Measurements from ENCODE around the gene GRID1.

The GRID1 gene

DNA sequence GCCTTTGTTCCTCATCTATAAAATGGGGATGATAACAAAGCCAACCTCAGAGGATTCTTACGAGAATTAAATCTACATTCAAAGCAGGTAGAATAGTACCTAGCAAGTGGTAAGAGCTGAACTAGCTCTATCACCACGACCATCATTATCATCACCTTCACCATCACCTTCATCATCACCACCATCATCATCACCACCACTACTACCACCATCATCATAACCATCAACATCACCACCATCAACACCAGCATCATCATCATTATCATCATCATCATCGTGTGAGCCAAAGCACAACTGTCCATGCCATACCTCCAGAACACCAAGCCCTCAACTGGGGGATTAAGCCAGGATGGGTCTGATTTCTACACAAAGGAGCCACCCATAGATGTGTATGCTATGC is 206.8 kb downstream of the GRID1 start:
- DNase-seq: no peak

GRCh38 chr10:86155054-86155921 is 211.3 kb downstream of the GRID1 start:
- DNase-seq: no peak

- DNase-seq: no peak
Observed at GRCh38 chr10:86153751-86154150, 212.8 kb downstream of the GRID1 start.

- DNase-seq: no peak
Observed at GRCh38 chr10:86152911-86153310, 213.7 kb downstream of the GRID1 start.

DNA sequence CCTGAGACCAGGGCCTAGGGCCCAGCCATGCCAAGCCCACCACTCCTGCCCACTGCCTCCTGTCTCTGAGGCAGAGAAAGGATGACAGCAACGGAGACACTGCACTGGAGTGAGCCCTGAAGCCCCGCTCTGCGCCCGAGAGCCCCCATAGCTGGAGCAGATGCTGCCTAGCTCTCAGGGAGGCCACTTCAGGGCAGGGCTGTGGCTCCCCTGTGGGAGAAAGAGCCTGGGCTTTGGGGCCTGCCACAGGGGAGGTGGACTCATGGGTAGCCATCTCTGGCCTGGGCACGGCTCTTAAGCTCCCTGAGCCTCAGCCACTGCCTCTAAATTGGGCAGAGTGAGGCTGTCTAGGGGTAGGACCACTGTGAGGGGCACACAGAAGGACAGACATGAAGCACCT is 214.2 kb downstream of the GRID1 start:
- no peak for DNase-seq

DNA sequence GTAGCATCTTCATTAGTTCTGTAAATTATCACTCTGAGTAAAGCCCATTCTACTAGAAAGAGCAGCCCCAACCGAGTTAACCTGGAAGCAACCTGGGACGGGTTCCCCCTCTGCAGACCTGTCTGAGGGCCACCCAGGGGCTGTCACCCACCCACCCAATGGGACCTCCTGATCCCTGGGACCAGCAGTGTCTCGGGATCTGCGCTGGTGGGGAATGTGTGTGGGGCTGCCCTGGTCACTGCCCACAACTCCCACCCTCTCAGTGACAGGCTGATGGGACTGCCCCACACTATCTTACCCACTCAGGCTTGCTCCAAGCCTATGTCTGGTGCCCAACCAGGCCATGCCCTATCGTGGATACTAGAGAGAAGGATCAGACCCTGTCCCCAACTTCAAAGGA is 215.0 kb downstream of the GRID1 start:
- DNase-seq: no peak

DNA sequence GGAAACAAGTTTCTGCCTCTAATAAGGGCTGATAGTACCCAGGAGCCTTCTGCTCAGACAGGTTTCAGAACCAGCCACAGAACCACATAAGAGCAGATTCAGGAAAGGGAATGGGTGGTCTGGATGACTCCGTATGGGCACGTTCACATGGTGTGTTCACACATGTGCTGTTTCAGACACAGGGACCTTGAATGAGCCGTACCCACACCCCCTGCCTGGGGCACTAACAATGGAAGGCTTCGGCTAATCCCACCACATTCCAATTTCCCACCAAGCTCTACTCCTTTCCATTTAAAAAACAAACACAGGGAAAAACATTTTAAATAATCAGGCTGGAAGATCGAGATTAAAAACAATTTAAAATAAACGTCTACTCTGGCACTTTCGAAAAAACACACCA is 217.3 kb downstream of the GRID1 start:
- DNase-seq: no peak

DNA sequence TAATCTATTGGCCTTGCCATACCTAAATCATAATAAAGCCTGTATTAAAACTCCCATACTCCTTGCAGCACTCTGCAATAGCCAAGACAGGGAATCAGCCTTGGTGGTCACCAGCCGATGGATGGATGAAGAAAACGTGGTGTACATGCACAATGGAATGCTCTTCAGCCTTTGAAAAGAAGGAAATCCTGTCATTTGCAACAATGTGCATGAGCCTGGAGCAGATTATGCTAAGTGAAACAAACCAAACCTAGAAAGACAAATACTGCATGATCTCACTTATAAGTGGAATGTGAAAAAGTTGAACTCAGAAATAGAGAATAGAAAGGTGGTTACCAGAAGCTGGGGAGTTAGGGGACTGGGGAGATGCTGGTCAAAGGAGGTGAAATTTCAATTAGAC is 218.5 kb downstream of the GRID1 start:
- no peak for DNase-seq

- no peak for DNase-seq
Observed at GRCh38 chr10:86144301-86144700, 222.3 kb downstream of the GRID1 start.

DNA sequence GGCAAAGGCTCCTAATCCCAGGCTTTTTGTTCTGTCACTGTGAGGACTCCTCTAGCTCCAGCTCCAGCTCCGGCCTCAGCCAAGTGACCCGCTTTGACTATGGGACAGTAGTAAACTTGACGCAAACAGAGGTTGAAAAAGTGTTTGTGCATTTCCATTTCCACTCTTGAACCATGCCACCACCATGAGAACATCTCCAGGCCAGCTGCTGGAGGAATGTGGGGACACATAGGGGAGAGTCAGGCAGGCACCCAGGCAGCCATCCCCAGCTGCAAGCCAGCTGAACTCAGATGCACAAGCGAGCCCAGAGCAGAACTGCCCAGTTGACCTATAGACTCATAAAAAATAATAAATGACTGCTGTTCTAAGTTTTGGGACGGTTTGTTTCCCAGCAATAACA is 224.7 kb downstream of the GRID1 start:
- DNase-seq: no peak

DNA sequence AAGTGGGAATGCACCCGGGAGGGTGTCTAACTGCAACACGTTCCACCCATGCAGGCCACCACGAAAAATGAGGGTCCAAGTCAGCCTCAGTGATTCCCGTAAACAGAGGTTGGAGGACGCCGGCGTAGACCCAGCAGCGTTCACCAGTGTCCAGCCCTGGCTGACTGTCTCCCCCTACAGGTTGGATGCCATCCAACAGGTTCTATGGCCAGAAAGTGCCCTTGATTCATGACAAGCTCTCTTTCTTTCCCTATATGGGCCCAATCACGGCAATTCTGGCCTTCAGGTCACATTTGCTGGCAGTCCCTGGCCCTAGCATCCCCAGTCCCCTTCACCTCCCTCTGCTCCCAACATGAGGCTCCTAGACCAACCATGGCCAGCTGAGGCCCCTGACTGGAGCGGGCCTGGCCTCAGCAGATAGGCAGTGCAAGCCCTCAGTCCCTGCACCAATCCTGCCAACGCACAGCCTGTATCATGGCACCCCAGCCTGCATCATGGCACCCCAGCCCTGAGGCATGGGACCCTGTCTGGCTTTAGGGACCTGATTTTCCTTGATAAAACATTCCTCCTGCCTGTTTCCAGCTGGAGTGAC is 227.4 kb downstream of the GRID1 start:
- DNase-seq: no peak

- no peak for DNase-seq
Observed at GRCh38 chr10:86138551-86139065, 228.0 kb downstream of the GRID1 start.

DNA sequence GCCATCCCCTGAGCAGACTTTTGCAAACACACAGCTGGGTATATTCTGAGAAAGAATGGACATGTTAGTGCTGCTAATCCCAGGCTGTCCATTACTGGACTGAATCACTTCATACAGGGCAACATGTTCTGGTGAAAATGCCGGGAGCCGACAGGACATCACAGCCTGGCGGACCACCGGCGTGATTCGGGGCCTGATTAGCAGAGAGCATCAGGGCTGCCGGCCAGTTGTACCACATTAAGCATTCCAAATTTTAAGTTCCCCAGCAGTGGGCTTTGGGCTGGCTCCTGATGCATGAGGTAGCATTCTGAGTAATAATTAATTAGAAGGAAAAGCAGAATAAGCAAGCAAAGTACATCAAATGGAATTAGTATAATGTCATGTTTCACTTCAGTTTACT is 229.0 kb downstream of the GRID1 start:
- no peak for DNase-seq

GRCh38 chr10:86136934-86137333 is 229.7 kb downstream of the GRID1 start:
- no peak for DNase-seq

DNA sequence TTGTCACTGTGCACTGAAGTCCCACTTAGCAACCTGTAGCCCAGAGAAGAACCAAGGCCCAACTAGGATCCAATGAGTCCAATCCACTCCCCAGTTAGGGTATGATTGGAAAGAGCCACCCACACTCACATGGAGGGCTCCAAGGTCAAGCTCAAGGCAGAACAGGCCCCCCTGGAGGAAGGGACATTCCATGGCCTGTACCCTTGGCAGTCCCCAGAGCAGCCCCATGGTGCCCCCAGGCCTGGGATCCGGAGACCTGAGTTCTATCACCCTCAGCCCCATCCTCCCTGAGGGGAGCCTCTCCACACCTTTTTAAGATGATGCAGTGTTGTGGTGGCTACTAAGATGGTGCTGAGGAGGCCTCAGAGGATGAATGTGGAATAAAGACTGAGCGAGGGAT is 231.4 kb downstream of the GRID1 start:
- no peak for DNase-seq

DNA sequence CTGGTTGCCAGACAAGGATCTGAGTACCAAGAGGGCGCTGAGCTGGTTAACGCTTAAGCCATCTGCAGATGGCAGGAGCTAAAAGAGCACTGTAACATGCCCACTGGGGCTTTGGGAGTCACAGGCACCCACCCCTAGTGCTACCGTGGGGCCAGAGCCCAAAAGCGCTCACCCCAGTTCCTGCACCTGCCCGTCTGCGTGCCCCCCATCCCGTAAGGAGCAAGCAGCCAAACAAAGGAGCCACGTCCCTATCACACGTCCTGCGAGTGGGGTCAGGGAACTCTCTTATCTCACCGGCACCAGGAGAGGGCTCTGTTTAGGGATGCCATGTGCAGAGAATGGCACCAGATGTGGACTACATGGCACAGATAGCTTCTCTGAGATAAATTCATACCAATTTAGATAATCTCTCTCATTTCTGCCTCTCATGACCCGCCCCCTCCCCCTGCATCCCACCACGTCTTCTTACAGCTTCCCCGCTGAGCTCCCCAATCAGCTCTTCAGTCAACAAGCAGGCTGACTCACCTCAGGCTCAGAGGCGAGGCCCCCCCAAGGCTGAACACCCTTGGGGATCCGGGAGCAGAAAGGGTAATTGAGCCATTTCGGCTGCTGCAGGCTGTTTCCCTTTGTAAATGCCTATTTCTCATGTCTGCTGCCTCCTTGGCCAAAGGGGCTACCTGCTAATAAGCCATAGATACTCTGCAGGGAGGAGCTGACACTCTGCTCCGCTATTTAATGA is 235.7 kb downstream of the GRID1 start:
- no peak for DNase-seq

DNA sequence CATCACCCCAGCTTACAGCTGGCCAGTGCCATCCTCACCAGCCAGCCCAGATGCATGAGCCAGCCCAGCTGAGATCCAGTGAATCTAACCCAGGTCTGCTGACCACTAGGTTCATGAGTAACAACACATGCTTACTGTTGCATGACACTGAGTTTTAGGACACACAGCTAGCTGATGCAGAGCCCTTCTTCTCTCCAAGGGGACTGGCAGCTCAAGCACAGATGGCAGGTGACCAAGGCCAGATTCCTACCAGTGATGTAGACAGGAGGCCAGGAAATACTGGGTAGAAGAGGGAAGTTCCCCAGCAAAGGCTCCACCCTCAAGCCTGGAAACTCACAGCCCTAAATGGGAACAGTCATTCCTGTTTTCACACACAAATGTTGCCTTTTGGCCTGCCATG is 236.6 kb downstream of the GRID1 start:
- DNase-seq: no peak

DNA sequence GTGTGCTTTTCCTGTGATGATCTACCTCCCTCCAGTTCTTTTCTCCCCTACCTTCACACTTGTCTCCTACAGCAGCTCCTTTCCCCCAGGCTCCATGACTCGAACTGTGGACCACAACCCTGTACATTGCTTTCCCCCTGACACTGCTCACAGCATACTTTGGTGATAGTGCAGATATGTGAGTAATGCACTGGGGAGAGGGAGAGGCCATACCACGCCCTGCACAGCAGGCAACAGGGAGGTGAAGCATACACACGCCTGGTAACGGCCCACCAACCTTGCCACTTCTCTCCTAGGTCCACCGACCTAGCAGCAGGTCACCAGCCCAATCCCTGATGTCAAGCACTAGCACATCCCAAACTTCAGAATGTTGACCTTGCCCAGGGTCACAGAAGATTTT is 238.2 kb downstream of the GRID1 start:
- no peak for DNase-seq

GRCh38 chr10:86127274-86127819 is 239.2 kb downstream of the GRID1 start:
- no peak for DNase-seq

DNA sequence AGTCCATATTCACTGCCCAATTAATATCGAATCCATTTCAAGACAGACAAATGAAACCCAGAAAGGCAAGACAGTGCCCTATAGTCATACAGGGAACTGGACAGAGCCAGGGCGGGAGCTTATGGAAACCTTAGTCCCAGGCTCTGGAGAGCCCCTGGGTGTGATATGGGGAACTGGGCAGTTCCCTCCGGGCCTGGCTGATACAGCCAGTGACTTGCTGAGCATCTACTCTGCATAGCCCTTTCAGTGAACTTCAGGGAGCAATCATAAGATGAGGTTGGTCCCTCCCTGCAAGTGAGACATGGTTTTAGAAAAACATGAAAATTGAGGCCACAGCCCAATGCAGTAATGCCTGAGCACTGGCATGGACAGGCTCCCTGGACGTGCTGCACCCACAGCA is 241.9 kb downstream of the GRID1 start:
- no peak for DNase-seq

DNA sequence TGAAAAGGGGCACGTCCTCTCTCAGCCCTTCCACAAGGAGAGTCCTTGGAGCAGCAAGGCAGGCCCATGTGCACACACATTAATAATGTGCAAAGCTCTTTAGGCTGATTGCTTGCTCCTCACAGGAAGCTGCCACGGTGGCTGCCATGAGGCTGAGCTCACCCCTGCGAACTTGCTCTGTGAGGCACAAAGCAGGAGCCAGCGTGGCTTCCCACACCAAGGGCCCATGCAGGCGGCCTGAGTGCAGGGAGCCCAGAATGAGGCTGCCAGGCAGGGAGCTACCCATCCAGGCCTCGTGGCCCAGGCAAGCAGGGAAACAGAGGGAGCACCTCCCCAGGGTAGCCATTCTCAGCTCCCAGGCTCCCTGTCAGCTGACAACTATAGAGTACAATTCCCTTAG is 242.9 kb downstream of the GRID1 start:
- DNase-seq: no peak

- no peak for DNase-seq
Observed at GRCh38 chr10:86123304-86123703, 243.3 kb downstream of the GRID1 start.

- no peak for DNase-seq
Observed at GRCh38 chr10:86122646-86123045, 243.9 kb downstream of the GRID1 start.

DNA sequence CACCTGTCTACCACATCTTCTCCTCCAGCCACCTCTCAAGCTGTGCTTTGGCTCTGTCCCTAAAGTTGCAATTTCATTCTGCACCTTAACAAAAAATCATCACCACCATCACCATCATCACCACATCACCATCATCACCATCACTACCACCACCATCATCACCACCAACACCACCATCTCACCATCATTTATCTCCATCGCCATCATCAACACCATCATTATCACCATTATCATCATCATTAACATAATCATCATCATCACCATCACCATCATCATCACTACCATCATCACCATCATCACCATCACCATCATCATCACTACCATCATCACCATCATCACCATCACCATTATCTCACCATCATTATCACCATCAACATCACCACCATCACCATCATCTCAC is 245.4 kb downstream of the GRID1 start:
- no peak for DNase-seq

Data from CD4-positive, alpha-beta T cell treated with Interleukin-1 beta for 1 hour (primary cell).